K562 (cell line): Measurements from ENCODE around the gene FDX2. TPM values are rescaled to one million over a fixed set of nuclear protein-coding genes. Genes with fewer than 3 reads are reported as not detected.

ENCODE experiments used
- CBFA2T3 ChIP-seq: fragments of 450-650 bp; IDR thresholded peaks from 2 replicates; pipeline ENCODE4 v1.6.1; 2017
- CBX3 ChIP-seq, 2 experiments: IDR thresholded peaks; 1 replicate in 1 of 2; 2 replicates in 1 of 2; pipeline ENCODE4 v1.6.1; 2012; ENCODE audit warnings: inconsistent platforms in 2 of 2, low read length in 2 of 2, borderline replicate concordance in 1 of 2, control low read depth in 1 of 2
- ETS1 ChIP-seq: conservative IDR thresholded peaks from 2 replicates; pipeline ENCODE4 v1.6.1; 2011; ENCODE audit warnings: low read depth, mild to moderate bottlenecking, low read length; ENCODE audit not compliant: control insufficient read depth
- FOXP1 ChIP-seq: sonication (generic); formaldehyde crosslinking; IDR thresholded peaks from 2 replicates; pipeline ENCODE4 v1.8.0; 2022; ENCODE audit warnings: mild to moderate bottlenecking, missing genetic modification reagents
- HDAC1 ChIP-seq, 2 experiments: fragments of 450-650 bp; IDR thresholded peaks; 2 replicates each; pipeline ENCODE4 v1.6.1; 2016 to 2017; ENCODE audit warnings: inconsistent platforms in 1 of 2, mild to moderate bottlenecking in 1 of 2, moderate library complexity in 1 of 2
- JUND ChIP-seq, 2 experiments: IDR thresholded peaks; 2 replicates in 1 of 2; 3 replicates in 1 of 2; pipeline ENCODE4 v1.6.1; 2011; ENCODE audit warnings: borderline replicate concordance in 2 of 2, low read depth in 2 of 2, low read length in 2 of 2, improper control_type of control experiment in 1 of 2, missing biosample characterization in 1 of 2, missing genetic modification characterization in 1 of 2, missing genetic modification reagents in 1 of 2
- MNT ChIP-seq, 2 experiments: fragments of 450-650 bp; conservative IDR thresholded peaks; 2 replicates each; pipeline ENCODE4 v1.6.1; 2017; ENCODE audit warnings: mild to moderate bottlenecking in 2 of 2, moderate library complexity in 2 of 2
- NFIC ChIP-seq: fragments of 450-650 bp; IDR thresholded peaks from 2 replicates; pipeline ENCODE4 v1.6.1; 2017; ENCODE audit warnings: mild to moderate bottlenecking, inconsistent platforms
- NR2C2 ChIP-seq, 2 experiments: fragments of 200-800 bp in 1 of 2; sonication (Bioruptor generic) in 1 of 2; sonication (generic) in 1 of 2; formaldehyde crosslinking in 1 of 2; IDR thresholded peaks; 2 replicates each; pipeline versions ENCODE4 v1.6.1 to v1.8.0; 2016 to 2022; ENCODE audit warnings: mild to moderate bottlenecking in 1 of 2, missing compliant biosample characterization in 1 of 2, missing genetic modification characterization in 1 of 2, missing genetic modification reagents in 1 of 2
- NR4A1 ChIP-seq, 2 experiments: fragments of 250-450 bp in 1 of 2; fragments of 450-650 bp in 1 of 2; sonication (Bioruptor Pico) in 1 of 2; IDR thresholded peaks; 2 replicates each; pipeline versions ENCODE4 v1.4.0 to v1.6.1; 2016 to 2020; ENCODE audit warnings: mild to moderate bottlenecking in 2 of 2, missing compliant biosample characterization in 1 of 2, missing genetic modification characterization in 1 of 2, moderate library complexity in 1 of 2
- NRF1 ChIP-seq, 2 experiments: fragments of 450-650 bp; IDR thresholded peaks in 1 of 2; conservative IDR thresholded peaks in 1 of 2; 2 replicates each; pipeline ENCODE4 v1.6.1; 2014; ENCODE audit warnings: mild to moderate bottlenecking in 2 of 2
- PHF20 ChIP-seq: fragments of 450-650 bp; IDR thresholded peaks from 2 replicates; pipeline ENCODE4 v1.6.1; 2018; ENCODE audit not compliant: partially characterized antibody
- PHF8 ChIP-seq: fragments of 200-600 bp; sonication (generic); IDR thresholded peaks from 2 replicates; pipeline ENCODE4 v1.6.1; 2012; ENCODE audit warnings: mixed run types, mild to moderate bottlenecking, inconsistent platforms, low read length, moderate library complexity, borderline replicate concordance
- POLR2AphosphoS2 ChIP-seq: IDR thresholded peaks from 2 replicates; pipeline ENCODE4 v1.6.1; 2012; ENCODE audit warnings: low read length, improper control_type of control experiment
- POLR2H ChIP-seq: IDR thresholded peaks from 2 replicates; pipeline ENCODE4 v1.6.1; 2016; ENCODE audit warnings: missing genetic modification characterization, low read depth, mild to moderate bottlenecking, control low read depth, missing compliant biosample characterization, moderate library complexity
- TFE3 ChIP-seq: fragments of 450-650 bp; formaldehyde crosslinking; IDR thresholded peaks from 2 replicates; pipeline ENCODE4 v1.4.0; 2020; ENCODE audit warnings: mild to moderate bottlenecking, mixed read lengths
- ZFX ChIP-seq: sonication (generic); formaldehyde crosslinking; IDR thresholded peaks from 2 replicates; pipeline ENCODE4 v1.8.0; 2022; ENCODE audit warnings: mild to moderate bottlenecking, missing genetic modification reagents, moderate library complexity
- ZNF395 ChIP-seq: fragments of 200-800 bp; sonication (Bioruptor generic); IDR thresholded peaks from 2 replicates; pipeline ENCODE4 v1.6.1; 2017; ENCODE audit warnings: missing genetic modification characterization, missing compliant biosample characterization
- ZNF780A ChIP-seq: fragments of 250-450 bp; sonication (Bioruptor Pico); IDR thresholded peaks from 2 replicates; pipeline ENCODE4 v1.5.0; 2021; ENCODE audit warnings: mild to moderate bottlenecking
- polyA plus RNA-seq, 8 experiments: library from polyadenylated mRNA; depleted of rRNA in 4 of 8; stranded (reverse) in 5 of 8; unstranded in 3 of 8; fragments of >200 nt; fragmentation: Nextera tagmentation in 2 of 8; fragmentation: Illumina TruSeq in 1 of 8; extraction: Ambion mirVana in 2 of 8; extraction: Trizol in 1 of 8; gene quantifications; 2 replicates each; pipeline versions ENCODE4 v1.2.1 to v1.2.3, GENCODE V29; 2011 to 2014; ENCODE audit warnings: inconsistent platforms in 1 of 8, missing spikeins in 1 of 8
- total RNA-seq, 7 experiments: library from RNA; depleted of rRNA in 6 of 7; stranded (reverse); fragments of >200 nt in 6 of 7; fragmentation: Illumina TruSeq in 2 of 7; extraction: Trizol in 2 of 7; gene quantifications; 2 replicates each; pipeline versions ENCODE4 v1.2.1 to v1.2.3, GENCODE V29; 2011 to 2021; ENCODE audit warnings: low replicate concordance in 1 of 7

Gene FDX2
- total and polyA plus RNA-seq, 9 of the 15 experiments (the other 6 are each of a cell fraction or from before 2014, with no cell fraction given) = 2.5 to 49.8 (median 29.7) TPM

GRCh38 chr19:10315335-10316214 is at the start of gene FDX2 (continued):
- TF ChIP-seq MNT (conservative IDR thresholded peaks at IDR 0.05) = peak; percentile 87 to 95
- TF ChIP-seq NR2C2 (CRISPR knock-in tag; IDR thresholded peaks at IDR 0.05) = no peak
- TF ChIP-seq NR2C2 (tag; IDR thresholded peaks at IDR 0.05) = peak; percentile 55; the same call in 1 of the 2 replicates
- peak; percentile 99 for TF ChIP-seq POLR2AphosphoS2
- peak; percentile 93 to 95 for TF ChIP-seq NRF1 (conservative IDR thresholded peaks at IDR 0.05 in 1 of 2, IDR thresholded peaks at IDR 0.05 in 1 of 2)
- TF ChIP-seq ZFX (CRISPR knock-in tag) = 0 out of 2 replicates have a peak, but pooled peaks have one; percentile 34
- peak; percentile 43; the same call in 1 of the 2 replicates for TF ChIP-seq PHF8
- TF ChIP-seq FOXP1 (CRISPR knock-in tag) = 0 out of 2 replicates have a peak, but pooled peaks have one; percentile 40
- peak; percentile 80; the same call in 1 of the 2 replicates for TF ChIP-seq ZNF780A
- TF ChIP-seq CBX3 (IDR thresholded peaks at IDR 0.05; ENCODE audit: borderline replicate concordance in 1 of 2, low read length in 2 of 2) = no peak
- 0 out of 2 replicates have a peak, but pooled peaks have one; percentile 33 for TF ChIP-seq JUND (IDR thresholded peaks at IDR 0.05; ENCODE audit: borderline replicate concordance, low read depth, low read length)
- TF ChIP-seq JUND (tag; IDR thresholded peaks at IDR 0.05; ENCODE audit: borderline replicate concordance, low read depth, low read length) = no peak
- peak; percentile 71; the same call in 1 of the 2 replicates for TF ChIP-seq ZNF395 (CRISPR knock-in tag)
- TF ChIP-seq NR4A1 (CRISPR knock-in tag; IDR thresholded peaks at IDR 0.05) = no peak
- peak; percentile 57; the same call in 1 of the 2 replicates for TF ChIP-seq NR4A1 (tag; IDR thresholded peaks at IDR 0.05)
- peak; percentile 23; the same call in 1 of the 2 replicates for TF ChIP-seq NFIC
- TF ChIP-seq ETS1 = peak; percentile 87
- TF ChIP-seq HDAC1 (IDR thresholded peaks at IDR 0.05) = peak; percentile 89 to 100
- TF ChIP-seq PHF20 = peak; percentile 97
- peak; percentile 99 for TF ChIP-seq TFE3 (CRISPR knock-in tag)
- TF ChIP-seq CBFA2T3 = peak; percentile 9; the same call in 1 of the 2 replicates
- peak; percentile 72 for TF ChIP-seq POLR2H (tag)
